HG02623 (cell line): ENCODE measurements around the gene IL19.

Experiments used
- ATAC-seq: cut with Tn5 transposase; IDR thresholded peaks from one replicate; pipeline ENCODE4 v1.9.1; 2021; ENCODE audit warnings: moderate library complexity; ENCODE audit not compliant: unreplicated experiment

Gene IL19

DNA sequence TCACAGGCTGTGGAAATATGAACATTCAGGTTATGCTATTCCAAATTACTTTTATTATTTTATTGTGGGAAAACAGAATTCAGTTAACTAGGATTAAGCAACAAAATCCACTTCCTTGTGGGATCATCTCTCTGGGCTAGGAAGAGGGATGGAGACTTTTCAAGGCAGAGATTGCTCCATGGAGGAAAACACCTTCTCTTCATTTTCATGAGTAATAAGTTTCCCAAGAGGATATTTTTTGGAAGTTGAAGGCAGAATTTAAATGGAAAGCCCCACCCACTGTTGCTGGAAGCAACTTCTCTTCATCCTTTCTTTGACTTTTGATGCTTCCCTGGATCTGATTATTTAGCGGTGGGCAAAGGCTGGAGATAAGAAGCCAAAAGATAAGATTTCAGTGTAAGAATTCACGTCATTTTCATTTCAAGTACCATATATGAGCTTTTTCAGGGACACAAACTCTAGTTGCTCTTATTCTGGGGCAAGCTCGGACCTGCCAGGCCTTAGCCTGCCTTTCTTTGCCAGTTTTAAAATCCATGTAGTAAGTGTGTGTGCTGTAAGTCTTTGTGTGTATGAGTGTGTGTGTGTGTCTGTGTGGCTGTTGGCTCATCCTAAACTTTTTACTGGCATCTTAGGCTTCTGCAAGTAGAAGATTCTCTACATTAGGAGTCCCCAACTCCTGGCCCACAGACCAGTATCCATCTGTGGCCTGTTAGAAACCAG lies 114.9 kb downstream of the IL19 start:
- no peak for ATAC-seq

DNA sequence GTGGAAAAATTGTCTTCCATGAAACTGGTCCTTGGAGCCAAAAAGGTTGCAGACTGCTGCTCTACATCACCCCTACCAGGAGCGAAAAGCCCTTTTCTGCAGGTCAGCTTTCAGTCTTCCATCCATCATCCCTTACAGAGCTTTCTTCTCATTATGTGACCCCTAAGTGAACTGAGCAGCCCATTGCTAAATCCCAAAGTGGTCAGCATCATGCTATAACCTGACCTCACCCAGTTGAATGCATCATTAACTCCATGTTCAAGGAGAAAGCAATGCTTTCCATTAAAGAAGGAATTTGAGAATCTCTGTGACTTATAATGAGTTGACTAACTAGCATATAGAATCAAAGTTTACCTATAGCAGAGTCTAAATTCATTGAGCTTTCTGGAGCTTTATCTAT lies 116.3 kb downstream of the IL19 start:
- no peak for ATAC-seq

DNA sequence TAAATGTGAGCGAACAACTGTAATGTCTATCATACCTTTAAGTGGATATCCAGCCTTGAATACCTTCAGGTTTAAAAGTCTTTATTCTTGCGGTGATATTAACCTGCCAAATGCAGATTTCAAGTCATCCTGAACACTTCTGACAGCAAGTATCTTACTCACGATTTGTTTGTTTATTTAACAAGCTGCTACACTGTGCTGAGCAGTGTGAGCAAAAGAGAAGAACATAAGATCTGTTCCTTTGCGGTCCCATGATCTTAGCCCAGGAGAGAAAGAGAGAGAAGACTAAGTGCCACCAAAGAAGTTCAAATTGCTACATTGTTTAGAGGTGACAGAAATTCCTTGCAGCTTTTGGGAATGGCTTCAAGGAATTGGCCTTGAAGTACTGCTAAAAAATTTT lies 117.1 kb downstream of the IL19 start:
- no peak for ATAC-seq

DNA sequence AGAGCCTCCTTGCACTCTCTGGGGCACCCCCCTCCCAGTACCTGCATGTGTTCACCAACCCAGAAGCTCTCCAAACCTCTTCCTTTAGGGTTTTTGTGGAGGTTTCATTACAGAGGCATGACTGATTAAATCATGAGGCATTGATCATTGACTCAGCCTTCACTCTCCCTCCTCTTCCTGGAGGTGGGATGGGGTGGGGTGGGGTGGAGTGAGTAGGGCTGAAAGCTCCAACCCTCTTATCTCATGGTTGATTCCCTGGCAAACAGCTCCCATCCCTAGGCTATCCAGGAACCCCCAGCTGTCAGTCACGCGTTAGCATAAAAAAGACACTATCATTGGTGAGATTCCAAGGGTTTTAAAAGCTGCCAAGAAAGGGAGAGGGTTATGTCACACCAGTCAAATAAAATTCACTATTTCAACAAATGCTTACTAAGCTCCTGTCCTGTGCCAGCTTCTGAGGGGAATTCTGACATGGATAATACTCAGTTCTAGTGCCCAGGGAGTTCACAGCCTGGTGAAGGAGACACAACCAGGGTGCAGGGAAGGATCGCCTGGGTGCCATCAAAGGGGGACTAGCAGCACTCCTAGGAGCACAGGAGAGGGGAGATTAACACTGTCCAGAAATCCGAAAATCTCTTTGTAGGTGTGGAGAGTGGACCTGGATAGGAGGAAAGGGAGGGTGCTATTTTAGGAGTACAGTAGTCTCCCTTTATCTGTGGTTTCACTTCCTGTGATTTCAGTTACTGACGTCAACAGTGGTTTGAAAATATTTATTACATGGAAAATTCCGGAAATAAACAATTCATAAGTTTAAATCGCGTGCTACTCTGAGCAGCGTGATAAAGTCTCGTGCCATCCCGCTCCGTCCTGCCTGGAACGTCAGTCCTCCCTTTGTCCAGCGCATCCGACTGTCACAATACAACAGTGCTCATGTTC lies 119.8 kb downstream of the IL19 start:
- ATAC-seq = no peak

DNA sequence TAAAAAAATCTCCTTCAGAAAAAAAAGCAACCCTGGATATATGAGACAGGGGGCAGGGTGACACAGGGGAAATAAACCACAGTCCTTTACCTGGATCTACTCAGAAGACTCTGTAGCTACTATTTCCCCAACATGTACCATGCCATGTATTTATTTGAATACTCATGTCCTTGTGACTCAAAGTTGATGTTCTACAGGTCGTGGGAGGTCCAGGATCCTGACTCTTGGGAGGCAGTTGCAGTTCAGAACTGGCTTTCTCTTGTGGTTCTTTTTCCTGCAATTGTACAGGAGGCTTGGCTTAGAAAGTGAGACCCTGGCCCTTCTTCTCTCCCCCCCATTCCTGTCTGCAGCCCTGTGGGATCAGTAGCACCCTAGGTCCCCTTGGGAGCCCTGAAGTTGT lies 120.8 kb downstream of the IL19 start:
- no peak for ATAC-seq
